Keratinocyte (primary cell): ENCODE results near the gene SPATA16. TPM values are rescaled to one million over a fixed set of nuclear protein-coding genes. Genes with fewer than 3 reads are reported as not detected.

ENCODE experiments used
- DNase-seq: peaks from one replicate; pipeline ENCODE4 v3.0.0-alpha.2; 2011; ENCODE audit warnings: low read depth, missing footprints, low spot score
- FAIRE-seq: peaks from 2 replicates; lab custom pipeline; 2011; peaks lifted over from hg19 to GRCh38; lab: Jason Lieb, UNC
- H2AFZ ChIP-seq: 2 replicates; pipeline ENCODE4 v1.6.0; 2012; ENCODE audit warnings: low read length, control low read depth, inconsistent platforms; ENCODE audit not compliant: control insufficient read depth
- H3K27ac ChIP-seq: 2 replicates; pipeline ENCODE4 v1.5.1; 2011; ENCODE audit warnings: low read length; ENCODE audit not compliant: control insufficient read depth, insufficient read depth
- H3K27me3 ChIP-seq: 3 replicates; pipeline ENCODE4 v1.6.0; 2011; ENCODE audit warnings: low read length; ENCODE audit not compliant: control insufficient read depth, insufficient read depth; ENCODE audit errors: extremely low read depth
- H3K36me3 ChIP-seq, 2 experiments: 2 replicates in 1 of 2; 3 replicates in 1 of 2; pipeline ENCODE4 v1.5.1; 2011; ENCODE audit warnings: low read length in 2 of 2, mild to moderate bottlenecking in 1 of 2; ENCODE audit not compliant: control insufficient read depth in 2 of 2, insufficient read depth in 2 of 2; ENCODE audit errors: extremely low read depth in 1 of 2
- H3K4me1 ChIP-seq: 3 replicates; pipeline ENCODE4 v1.5.1; 2011; ENCODE audit warnings: low read length; ENCODE audit not compliant: control insufficient read depth, insufficient read depth; ENCODE audit errors: extremely low read depth
- H3K4me2 ChIP-seq: 3 replicates; pipeline ENCODE4 v1.6.0; 2011; ENCODE audit warnings: low read depth, low read length; ENCODE audit not compliant: control insufficient read depth, insufficient read depth; ENCODE audit errors: extremely low read depth
- H3K4me3 ChIP-seq, 3 experiments: fragments of 200-600 bp in 1 of 3; sonication (generic) in 1 of 3; 2 replicates in 2 of 3; 3 replicates in 1 of 3; pipeline ENCODE4 v1.5.1; 2011 to 2016; ENCODE audit warnings: low read length in 3 of 3, mild to moderate bottlenecking in 3 of 3, control low read depth in 2 of 3, inconsistent platforms in 1 of 3, low read depth in 1 of 3, mixed read lengths in 1 of 3, mixed run types in 1 of 3, moderate library complexity in 1 of 3; ENCODE audit not compliant: control insufficient read depth in 2 of 3, insufficient read depth in 2 of 3; ENCODE audit errors: extremely low read depth in 1 of 3
- H3K79me2 ChIP-seq: 2 replicates; pipeline ENCODE4 v1.6.0; 2012; ENCODE audit warnings: low read length; ENCODE audit not compliant: control insufficient read depth, insufficient read depth
- H3K9ac ChIP-seq: 3 replicates; pipeline ENCODE4 v1.6.0; 2011; ENCODE audit warnings: low read length; ENCODE audit not compliant: control insufficient read depth, insufficient read depth; ENCODE audit errors: extremely low read depth
- H3K9me1 ChIP-seq: 3 replicates; pipeline ENCODE4 v1.6.0; 2011; ENCODE audit warnings: low read length; ENCODE audit not compliant: control insufficient read depth, insufficient read depth; ENCODE audit errors: extremely low read depth
- H3K9me3 ChIP-seq: 2 replicates; pipeline ENCODE4 v1.5.1; 2012; ENCODE audit warnings: low read depth, low read length; ENCODE audit not compliant: control insufficient read depth
- H4K20me1 ChIP-seq: 3 replicates; pipeline ENCODE4 v1.6.0; 2011; ENCODE audit warnings: low read length; ENCODE audit not compliant: control insufficient read depth, insufficient read depth; ENCODE audit errors: extremely low read depth
- CTCF ChIP-seq, 3 experiments: IDR thresholded peaks in 1 of 3; conservative IDR thresholded peaks in 1 of 3; optimal IDR thresholded peaks in 1 of 3; 2 replicates in 2 of 3; 3 replicates in 1 of 3; pipeline versions ENCODE3 to v1.5.1; 2011; ENCODE audit warnings: low read length in 3 of 3, mild to moderate bottlenecking in 3 of 3, moderate library complexity in 2 of 3, control low read depth in 1 of 3, inconsistent platforms in 1 of 3; ENCODE audit not compliant: insufficient read depth in 2 of 3; ENCODE audit errors: extremely low read depth in 1 of 3
- EZH2 ChIP-seq: IDR thresholded peaks from one replicate; pipeline ENCODE4 v1.6.1; 2012; ENCODE audit warnings: inconsistent platforms, mild to moderate bottlenecking, low read length, moderate library complexity
- dilution Hi-C: fragments of 300-500 bp; cut with MboI; formaldehyde crosslinking; loops from one replicate; pipeline ENCODE4 v1.7.0; 2020; ENCODE audit warnings: low sequenced_read_pairs; ENCODE audit not compliant: extremely low pct_ligation_motif_present
- polyA plus RNA-seq, 5 experiments: library from polyadenylated mRNA; depleted of rRNA in 3 of 5; stranded (reverse) in 3 of 5; stranded (forward) in 1 of 5; unstranded in 1 of 5; fragments of >200 nt; gene quantifications; 1 replicate in 1 of 5; 2 replicates in 3 of 5; 3 replicates in 1 of 5; pipeline versions ENCODE4 v1.2.1 to v1.2.3, GENCODE V29; 2011 to 2012; ENCODE audit warnings: missing spikeins in 2 of 5, low read depth in 1 of 5, low replicate concordance in 1 of 5

SPATA16 gene
- polyA plus RNA-seq, 1 donor (not counting 4 experiments of a cell fraction or from before 2014, with no cell fraction given), result not detected

- Histone ChIP-seq H3K4me3 (no peak overlapping the region), H3K27ac (no peak overlapping the region), H3K79me2 (no peaks in the 10 kb centered on the region), H3K36me3 (no peaks in the 10 kb centered on the region), H2AFZ (no peak overlapping the region), H4K20me1 (no peaks in the 10 kb centered on the region), H3K9me3 (no peaks in the 10 kb centered on the region), H3K9ac (no peak overlapping the region), H3K4me1 (peaks cover 14% of the 10 kb centered on the region), H3K27me3 (no peaks in the 10 kb centered on the region), H3K9me1 (no peaks in the 10 kb centered on the region), H3K4me2 (no peak overlapping the region)
- DNase-seq, result no peak
- no peak for FAIRE-seq
- TF ChIP-seq EZH2 (no peak), CTCF (optimal IDR thresholded peaks at IDR 0.05 in 1 of 3, IDR thresholded peaks at IDR 0.05 in 1 of 3, conservative IDR thresholded peaks at IDR 0.05 in 1 of 3; ENCODE audit: extremely low read depth in 1 of 3, insufficient read depth in 2 of 3, low read length in 3 of 3) (no peak)
- dilution Hi-C loops, result no loop called here
Observed at GRCh38 chr3:172846103-172846561, 294.9 kb downstream of the SPATA16 start.

- dilution Hi-C loops, result no loop called here
- TF ChIP-seq EZH2, result no peak
- no peak for TF ChIP-seq CTCF (optimal IDR thresholded peaks at IDR 0.05 in 1 of 3, IDR thresholded peaks at IDR 0.05 in 1 of 3, conservative IDR thresholded peaks at IDR 0.05 in 1 of 3; ENCODE audit: extremely low read depth in 1 of 3, insufficient read depth in 2 of 3, low read length in 3 of 3)
- no peak for FAIRE-seq
Observed at GRCh38 chr3:172844428-172844827, 296.6 kb downstream of the SPATA16 start.

More at GRCh38 chr3:172844428-172844827, 296.6 kb downstream of the SPATA16 start:
- Histone ChIP-seq H3K27ac (no peak overlapping the region), H3K79me2 (no peaks in the 10 kb centered on the region), H3K27me3 (no peaks in the 10 kb centered on the region), H3K36me3 (no peaks in the 10 kb centered on the region), H4K20me1 (no peaks in the 10 kb centered on the region), H3K4me2 (no peak overlapping the region), H3K9me3 (no peaks in the 10 kb centered on the region), H3K4me1 (peaks cover 13% of the 10 kb centered on the region), H3K9ac (no peak overlapping the region), H2AFZ (no peak overlapping the region), H3K4me3 (no peak overlapping the region), H3K9me1 (no peaks in the 10 kb centered on the region)
- DNase-seq, result no peak
